ENCODE data around the gene NDUFA8.

The NDUFA8 gene

DNA sequence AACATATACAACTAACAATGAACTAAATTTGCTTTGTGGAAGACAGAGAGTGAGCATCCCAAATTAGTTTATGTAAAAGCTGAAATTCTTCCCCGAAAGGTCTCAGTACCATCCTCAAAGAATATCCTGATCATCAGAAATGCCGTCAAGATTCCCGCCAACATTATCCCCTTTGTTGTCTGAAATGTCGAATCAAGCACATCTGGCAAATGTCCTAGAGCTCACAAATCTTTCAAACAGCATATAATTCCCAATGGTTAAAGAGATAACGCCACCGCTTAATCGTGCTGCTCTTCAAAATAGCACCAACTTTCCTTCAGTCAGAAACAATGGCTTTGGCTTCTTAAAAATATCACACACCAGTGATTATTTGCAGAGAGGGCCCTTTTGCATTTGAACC lies 23.9 kb upstream of the NDUFA8 start:
- no peak for DNase-seq

DNA sequence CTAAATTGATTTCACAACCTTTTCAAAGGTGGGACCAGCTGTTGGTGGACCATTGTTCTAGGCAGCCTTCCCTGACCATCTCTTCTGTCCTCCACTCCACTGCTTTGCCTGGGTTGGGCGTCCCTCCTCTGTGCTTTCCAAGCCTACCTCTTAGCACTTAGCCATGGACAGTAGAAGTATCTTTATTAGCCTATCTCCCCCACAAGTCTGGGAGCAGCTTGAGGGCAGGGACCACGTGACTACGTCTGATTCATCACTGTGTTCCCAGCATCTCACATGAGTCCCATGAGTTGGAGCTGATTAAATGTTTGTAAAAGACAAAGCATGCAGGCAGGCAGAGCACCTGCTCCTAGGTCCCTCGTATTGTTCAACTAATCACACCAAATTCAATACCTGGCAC lies 21.1 kb upstream of the NDUFA8 start:
- peak; percentile 22 for DNase-seq

- DNase-seq = no peak
These were observed 20.1 kb upstream of the NDUFA8 start for GRCh38 chr9:122179690-122180074.

DNA sequence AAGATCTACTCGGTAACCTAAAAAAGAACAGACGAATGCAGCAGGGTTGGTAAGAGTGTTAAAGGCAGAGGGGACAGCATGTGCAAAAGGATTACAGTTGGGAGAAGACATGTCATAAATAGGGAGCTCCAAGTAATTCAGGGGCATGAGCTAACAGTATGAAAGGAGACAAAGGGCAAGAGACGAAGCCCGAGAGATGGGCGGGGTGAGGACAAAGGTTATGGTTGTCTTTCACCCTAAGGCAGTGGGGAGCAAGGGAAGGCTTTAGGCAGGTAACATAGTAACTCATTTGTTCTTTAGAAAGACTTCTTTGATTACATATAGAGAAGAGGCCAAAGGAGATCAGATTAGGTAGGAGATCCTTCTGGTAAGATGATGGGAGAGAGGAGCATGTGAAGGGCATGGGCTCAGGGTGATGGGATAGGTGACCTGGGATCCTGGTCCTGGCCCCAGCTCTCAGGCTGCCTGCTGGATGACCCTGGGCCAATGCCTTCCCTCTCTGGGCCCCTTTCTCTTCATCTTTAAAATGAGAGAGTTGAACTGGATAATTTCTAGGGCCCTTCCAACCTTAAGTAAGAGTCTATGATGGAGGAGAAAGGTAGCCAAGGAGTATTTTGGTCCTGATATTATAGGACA lies 19.6 kb upstream of the NDUFA8 start:
- no peak for DNase-seq

DNA sequence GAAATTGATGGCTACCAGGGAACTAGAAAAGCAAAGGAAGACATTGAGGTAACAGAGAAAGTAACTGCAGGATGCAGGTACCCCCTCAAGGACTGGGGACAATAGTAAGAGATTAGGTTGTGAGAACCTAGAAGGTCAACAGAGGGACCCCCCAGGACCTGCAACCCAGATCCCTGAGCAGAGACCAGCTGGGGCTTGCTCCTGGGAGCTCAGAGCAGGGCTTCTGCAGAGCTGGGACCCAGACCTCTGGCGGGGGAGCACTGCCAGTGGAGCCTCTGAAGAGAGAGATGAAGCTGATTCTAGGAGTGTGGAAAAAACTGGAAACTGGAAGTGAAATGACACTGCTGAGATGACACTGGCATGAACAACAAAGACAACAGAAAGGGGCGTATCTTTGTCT lies 17.3 kb upstream of the NDUFA8 start:
- no peak for DNase-seq

GRCh38 chr9:122173670-122174069 lies 14.1 kb upstream of the NDUFA8 start:
- no peak for DNase-seq

GRCh38 chr9:122172131-122172530 lies 12.6 kb upstream of the NDUFA8 start:
- DNase-seq = no peak

GRCh38 chr9:122168356-122168755 lies 8.8 kb upstream of the NDUFA8 start:
- no peak for DNase-seq

GRCh38 chr9:122164286-122164685 lies 4.7 kb upstream of the NDUFA8 start:
- no peak for DNase-seq

- no peak for DNase-seq
These were observed 2.8 kb upstream of the NDUFA8 start for GRCh38 chr9:122162415-122162814.

DNA sequence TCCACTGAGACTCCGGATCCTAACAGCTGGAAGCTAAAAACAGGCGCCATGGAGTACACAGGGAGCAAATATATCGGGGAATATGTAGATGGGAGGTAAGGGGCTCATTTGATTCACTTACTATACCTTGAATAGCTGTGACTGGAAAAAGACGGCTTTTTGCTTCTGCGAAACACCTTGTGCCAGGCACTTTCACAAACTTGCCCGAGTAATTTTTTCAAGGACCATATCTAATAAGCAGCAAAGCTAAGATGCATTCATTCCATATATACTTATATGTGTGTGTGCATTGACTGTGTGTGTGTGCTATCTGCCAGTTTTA lies 307 bp upstream of the NDUFA8 start:
- no peak for DNase-seq

DNA sequence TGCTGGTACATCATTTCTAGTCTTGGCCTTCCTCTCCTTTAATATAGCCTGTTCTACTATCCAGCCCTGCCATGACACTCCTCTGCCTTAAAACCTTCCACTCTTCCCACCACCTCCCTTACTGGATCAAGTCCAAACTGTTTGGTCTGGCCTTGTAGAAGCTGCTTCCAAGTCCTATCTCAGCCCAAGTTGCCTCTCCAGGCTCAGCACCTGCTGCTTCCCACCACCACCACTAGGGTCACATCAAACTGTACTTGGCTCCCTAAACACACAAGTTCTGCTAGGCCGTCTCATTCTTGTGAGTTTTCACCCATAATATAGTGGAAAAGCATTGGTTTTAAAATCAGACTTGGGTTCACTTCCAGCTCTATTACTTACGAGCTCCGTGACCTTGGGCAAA lies 1.4 kb downstream of the NDUFA8 start:
- DNase-seq = peak; percentile 9

- no peak for DNase-seq
These were observed 3.8 kb downstream of the NDUFA8 start for GRCh38 chr9:122155796-122156195.

- no peak for DNase-seq
These were observed 8.2 kb downstream of the NDUFA8 start for GRCh38 chr9:122151267-122151828.

- no peak for DNase-seq
These were observed 14.1 kb downstream of the NDUFA8 start for GRCh38 chr9:122145592-122145863.

GRCh38 chr9:122144836-122145591 lies 14.6 kb downstream of the NDUFA8 start:
- DNase-seq = no peak

DNA sequence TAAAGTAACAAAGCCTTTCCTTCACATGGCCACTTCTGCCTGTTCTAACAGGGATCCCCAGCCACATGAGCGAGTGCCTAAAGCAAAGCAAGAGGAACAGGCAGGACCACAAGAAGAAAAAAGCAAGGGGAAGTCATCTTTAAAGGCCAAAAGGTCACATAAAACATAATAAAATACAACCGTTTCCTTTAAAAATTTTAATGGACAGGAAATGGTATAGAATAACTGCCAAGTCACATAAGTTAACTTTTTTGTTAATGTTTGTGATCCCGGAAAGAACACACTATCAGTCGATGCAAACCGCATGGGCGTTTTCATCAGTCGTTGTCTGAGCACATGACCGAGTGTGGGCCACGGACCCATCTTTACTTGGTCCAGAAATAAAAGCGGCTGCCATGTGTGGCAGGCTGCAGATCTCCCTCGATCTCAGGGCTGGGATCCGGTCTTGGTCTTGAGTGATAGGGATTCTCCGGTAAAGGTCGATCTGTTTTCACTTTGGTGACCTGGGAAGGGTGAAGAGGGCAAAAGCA lies 15.6 kb downstream of the NDUFA8 start:
- DNase-seq = no peak

GRCh38 chr9:122143296-122143695 lies 16.3 kb downstream of the NDUFA8 start:
- DNase-seq = no peak

GRCh38 chr9:122141671-122142070 lies 17.9 kb downstream of the NDUFA8 start:
- no peak for DNase-seq

DNA sequence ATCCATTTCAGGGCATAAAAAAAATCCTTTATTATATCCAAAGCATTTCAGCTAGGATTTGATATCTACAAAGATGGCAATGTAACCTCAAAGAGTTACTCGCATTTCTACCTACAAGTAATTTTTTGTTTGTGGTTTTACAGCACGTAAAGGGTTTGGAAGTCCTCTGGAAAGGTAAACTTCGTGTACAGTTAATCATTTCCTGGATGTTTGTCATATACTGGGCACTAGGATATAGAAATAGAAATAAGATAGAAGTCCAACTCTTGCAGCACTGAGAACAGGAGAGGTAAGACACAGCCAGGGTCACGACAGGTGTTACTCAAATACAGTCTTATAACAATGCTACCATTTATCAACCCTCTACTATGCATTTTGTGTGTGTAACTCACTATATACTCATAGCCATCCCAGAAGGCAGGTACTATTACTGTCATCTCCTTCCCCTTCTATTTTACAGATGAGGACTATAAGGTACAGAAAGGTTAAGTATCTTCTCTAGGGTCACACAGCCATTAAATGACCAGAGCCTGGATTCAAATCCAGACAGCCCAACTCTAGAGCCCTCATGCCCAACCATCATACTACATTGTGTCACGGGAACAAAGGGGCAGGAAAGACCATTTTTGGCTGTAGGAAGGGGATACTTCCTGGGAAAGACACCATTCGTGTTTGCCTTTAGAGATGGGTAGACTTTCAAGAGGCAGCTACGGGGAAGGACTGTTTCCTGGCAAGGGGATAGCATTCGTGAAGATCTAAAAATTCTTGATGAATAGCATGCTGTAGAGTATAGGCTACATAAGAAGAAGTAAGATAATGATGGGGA lies 19.0 kb downstream of the NDUFA8 start:
- no peak for DNase-seq

GRCh38 chr9:122138560-122139268 lies 20.9 kb downstream of the NDUFA8 start:
- no peak for DNase-seq

DNA sequence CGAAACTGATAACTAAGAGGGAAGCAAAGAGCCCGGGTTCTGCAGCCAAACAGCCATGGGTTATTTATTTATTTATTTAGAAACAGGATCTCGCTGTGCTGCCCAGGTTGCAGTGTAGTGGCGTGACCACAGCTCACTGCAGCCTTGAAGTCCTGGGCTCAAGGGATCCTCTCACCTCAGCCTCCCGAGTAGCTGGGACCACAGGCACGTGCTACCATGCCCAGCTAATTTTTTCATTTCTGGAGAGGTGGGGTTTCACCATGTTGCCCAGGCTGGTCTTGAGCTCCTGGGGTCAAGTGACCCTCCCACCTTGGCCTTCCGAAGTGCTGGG lies 24.1 kb downstream of the NDUFA8 start:
- DNase-seq = no peak

DNA sequence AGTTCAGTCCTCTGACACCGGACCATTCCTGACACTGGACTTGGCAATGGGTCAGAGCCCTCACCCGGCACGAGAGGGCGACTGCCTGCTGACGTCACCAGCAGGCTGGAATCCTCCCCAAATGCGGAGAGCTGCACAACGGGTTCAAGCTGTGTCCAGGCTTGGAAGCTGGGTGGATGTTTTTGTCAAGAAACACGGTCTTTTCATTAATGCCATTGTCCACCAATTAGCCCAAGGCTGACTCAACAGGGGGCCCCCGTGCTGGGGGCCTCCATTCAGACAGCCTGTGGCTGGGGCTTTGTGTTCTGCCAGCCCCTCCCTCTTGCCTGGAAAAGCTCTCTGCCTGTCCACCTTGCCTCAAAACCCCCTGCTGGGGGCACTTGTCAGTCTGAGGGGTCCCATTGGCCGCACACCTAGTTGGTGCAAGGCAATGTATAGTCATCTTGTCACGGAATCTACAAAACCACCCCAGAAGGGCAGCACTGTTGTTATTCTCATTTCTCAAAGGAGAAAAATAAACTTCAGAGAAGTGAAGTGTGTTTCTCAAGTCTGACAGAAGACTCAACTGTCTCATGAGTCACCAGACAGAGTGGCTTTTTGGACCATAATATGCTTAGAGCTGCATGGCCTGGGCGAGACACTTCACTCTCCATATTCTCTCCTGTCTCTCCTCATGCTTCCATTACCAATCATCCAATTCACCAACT lies 24.6 kb downstream of the NDUFA8 start:
- no peak for DNase-seq
